SK-N-SH treated with all-trans-retinoic acid at 6 μM for 48 hours (cell line): ENCODE measurements around the gene GAMT.

ENCODE experiments used
- ATAC-seq: fragments of 200-7000 bp; cut with Tn5 transposase; 3 replicates; pipeline ENCODE4 v1.9.1; 2020; ENCODE audit warnings: mild to moderate bottlenecking, moderate library complexity
- ARNTL ChIP-seq: fragments of 450-650 bp; formaldehyde crosslinking; IDR thresholded peaks from 2 replicates; pipeline ENCODE4 v1.5.0; 2020; ENCODE audit warnings: low read depth, mild to moderate bottlenecking, moderate library complexity, borderline replicate concordance
- BACH2 ChIP-seq: fragments of 250-450 bp; sonication (Bioruptor Pico); IDR thresholded peaks from 2 replicates; pipeline ENCODE4 v1.9.0; 2021; ENCODE audit warnings: mild to moderate bottlenecking, borderline replicate concordance
- CREB5 ChIP-seq: fragments of 250-450 bp; sonication (Bioruptor Pico); IDR thresholded peaks from 2 replicates; pipeline ENCODE4 v1.5.1; 2020; ENCODE audit warnings: low read depth, mild to moderate bottlenecking, moderate library complexity
- CSDC2 ChIP-seq: fragments of 250-450 bp; sonication (Bioruptor Pico); IDR thresholded peaks from 2 replicates; pipeline ENCODE4 v1.5.0; 2020; ENCODE audit warnings: mild to moderate bottlenecking, moderate library complexity
- CSRNP3 ChIP-seq: fragments of 250-450 bp; sonication (Bioruptor Pico); IDR thresholded peaks from 2 replicates; pipeline ENCODE4 v1.5.1; 2021; ENCODE audit warnings: mild to moderate bottlenecking, moderate library complexity
- ESRRG ChIP-seq: fragments of 250-450 bp; sonication (Bioruptor Pico); IDR thresholded peaks from 2 replicates; pipeline ENCODE4 v1.6.1; 2021; ENCODE audit warnings: mild to moderate bottlenecking
- GLIS3 ChIP-seq: fragments of 250-450 bp; sonication (Bioruptor Pico); IDR thresholded peaks from 2 replicates; pipeline ENCODE4 v1.5.0; 2020; ENCODE audit warnings: mild to moderate bottlenecking, moderate library complexity
- ISL1 ChIP-seq: fragments of 250-450 bp; sonication (Bioruptor Pico); IDR thresholded peaks from 2 replicates; pipeline ENCODE4 v2.1.2; 2022; ENCODE audit warnings: mild to moderate bottlenecking, moderate library complexity
- OSR1 ChIP-seq: fragments of 250-450 bp; sonication (Bioruptor Pico); IDR thresholded peaks from 2 replicates; pipeline ENCODE4 v1.8.0; 2022; ENCODE audit warnings: moderate library complexity, mild to moderate bottlenecking, inconsistent platforms
- PATZ1 ChIP-seq: fragments of 250-450 bp; sonication (Bioruptor Pico); IDR thresholded peaks from 2 replicates; pipeline ENCODE4 v1.8.0; 2020; ENCODE audit warnings: mild to moderate bottlenecking, moderate library complexity, borderline replicate concordance
- POU6F1 ChIP-seq: fragments of 250-450 bp; sonication (Bioruptor Pico); IDR thresholded peaks from 2 replicates; pipeline ENCODE4 v1.8.0; 2021; ENCODE audit warnings: low read depth, mild to moderate bottlenecking, moderate library complexity, borderline replicate concordance
- PPARA ChIP-seq: fragments of 250-450 bp; sonication (Bioruptor Pico); IDR thresholded peaks from 2 replicates; pipeline ENCODE4 v1.5.0; 2020; ENCODE audit warnings: mild to moderate bottlenecking, borderline replicate concordance
- RARB ChIP-seq: fragments of 250-450 bp; sonication (Bioruptor Pico); IDR thresholded peaks from 2 replicates; pipeline ENCODE4 v1.8.0; 2021; ENCODE audit warnings: mild to moderate bottlenecking, moderate library complexity
- SNAI2 ChIP-seq: fragments of 250-450 bp; sonication (Bioruptor Pico); IDR thresholded peaks from 2 replicates; pipeline ENCODE4 v1.5.0; 2020; ENCODE audit warnings: mild to moderate bottlenecking, moderate library complexity
- TCF4 ChIP-seq: fragments of 250-450 bp; sonication (Bioruptor Pico); IDR thresholded peaks from 2 replicates; pipeline ENCODE4 v1.8.0; 2021; ENCODE audit warnings: mild to moderate bottlenecking, moderate library complexity, borderline replicate concordance
- TOX ChIP-seq: fragments of 250-450 bp; sonication (Bioruptor Pico); IDR thresholded peaks from 2 replicates; pipeline ENCODE4 v1.8.0; 2021; ENCODE audit warnings: mild to moderate bottlenecking, moderate library complexity, borderline replicate concordance
- TSHZ2 ChIP-seq: fragments of 250-450 bp; sonication (Bioruptor Pico); IDR thresholded peaks from 2 replicates; pipeline ENCODE4 v1.5.0; 2020; ENCODE audit warnings: mild to moderate bottlenecking, moderate library complexity
- ZC3H10 ChIP-seq: fragments of 250-450 bp; sonication (Bioruptor Pico); IDR thresholded peaks from 2 replicates; pipeline ENCODE4 v1.5.1; 2021; ENCODE audit warnings: mild to moderate bottlenecking, moderate library complexity
- ZFP3 ChIP-seq: fragments of 250-450 bp; sonication (Bioruptor Pico); IDR thresholded peaks from 2 replicates; pipeline ENCODE4 v1.5.0; 2020; ENCODE audit warnings: mild to moderate bottlenecking, moderate library complexity
- ZFP30 ChIP-seq: fragments of 450-650 bp; formaldehyde crosslinking; IDR thresholded peaks from 2 replicates; pipeline ENCODE4 v1.5.0; 2022; ENCODE audit warnings: mild to moderate bottlenecking, moderate library complexity
- ZNF565 ChIP-seq: fragments of 450-650 bp; formaldehyde crosslinking; conservative IDR thresholded peaks from 2 replicates; pipeline ENCODE4 v1.5.0; 2020; ENCODE audit warnings: low read depth, mild to moderate bottlenecking, moderate library complexity
- ZNF70 ChIP-seq: fragments of 450-650 bp; formaldehyde crosslinking; IDR thresholded peaks from 2 replicates; pipeline ENCODE4 v1.5.0; 2020; ENCODE audit warnings: mild to moderate bottlenecking, moderate library complexity
- ZNF8 ChIP-seq: fragments of 450-650 bp; formaldehyde crosslinking; IDR thresholded peaks from 2 replicates; pipeline ENCODE4 v1.5.0; 2020; ENCODE audit warnings: mild to moderate bottlenecking, moderate library complexity

Gene GAMT

GRCh38 chr19:1384085-1384462, 17.3 kb downstream of the GAMT start:
- no peak; the same call in 2 of the 3 replicates for ATAC-seq
- TF ChIP-seq RARB (CRISPR knock-in tag), result no peak
- TF ChIP-seq ZFP3, result no peak
- no peak for TF ChIP-seq ISL1 (CRISPR knock-in tag)
- TF ChIP-seq OSR1, result no peak
- no peak for TF ChIP-seq ZC3H10 (CRISPR knock-in tag)
- no peak for TF ChIP-seq POU6F1 (CRISPR knock-in tag)
- no peak for TF ChIP-seq BACH2 (CRISPR knock-in tag)
- TF ChIP-seq TSHZ2, result no peak
- TF ChIP-seq ZNF8, result no peak

- TF ChIP-seq ISL1 (CRISPR knock-in tag) (no peak), RARB (CRISPR knock-in tag) (0 out of 2 replicates have a peak, but pooled peaks have one; percentile 60), ZFP30 (CRISPR knock-in tag) (no peak), ZC3H10 (CRISPR knock-in tag) (no peak), ZFP3 (peak; percentile 64; the same call in 1 of the 2 replicates), POU6F1 (CRISPR knock-in tag) (peak; percentile 80; the same call in 1 of the 2 replicates), CSRNP3 (CRISPR knock-in tag) (no peak), PPARA (CRISPR knock-in tag) (no peak), ZNF565 (CRISPR knock-in tag) (no peak; the same call in 1 of the 2 replicates), BACH2 (CRISPR knock-in tag) (no peak), OSR1 (no peak), TOX (CRISPR knock-in tag) (no peak), ZNF70 (CRISPR knock-in tag) (no peak), TSHZ2 (0 out of 2 replicates have a peak, but pooled peaks have one; percentile 61), TCF4 (no peak), ARNTL (no peak), GLIS3 (no peak), PATZ1 (CRISPR knock-in tag) (no peak), CREB5 (CRISPR knock-in tag) (no peak), CSDC2 (CRISPR knock-in tag) (peak; percentile 13; the same call in 1 of the 2 replicates), ZNF8 (no peak), ESRRG (0 out of 2 replicates have a peak, but pooled peaks have one; percentile 52), SNAI2 (CRISPR knock-in tag) (no peak)
- ATAC-seq, result peak; percentile 90
Observed at GRCh38 chr19:1383312-1384084, 17.8 kb downstream of the GAMT start, which contains the start of gene NDUFS7. Gene NDUFS7, plus strand, starts transcription at chr19:1383907. Its CDS starts 20 bp downstream, at chr19:1383927.
